IPS-NIHi7 (cell line): Measurements from ENCODE around the gene KIAA0753.

Source experiments
- DNase-seq: peaks from one replicate; pipeline ENCODE4 v3.0.0; 2012; ENCODE audit warnings: mixed read lengths; ENCODE audit errors: extremely low spot score

KIAA0753 gene

DNA sequence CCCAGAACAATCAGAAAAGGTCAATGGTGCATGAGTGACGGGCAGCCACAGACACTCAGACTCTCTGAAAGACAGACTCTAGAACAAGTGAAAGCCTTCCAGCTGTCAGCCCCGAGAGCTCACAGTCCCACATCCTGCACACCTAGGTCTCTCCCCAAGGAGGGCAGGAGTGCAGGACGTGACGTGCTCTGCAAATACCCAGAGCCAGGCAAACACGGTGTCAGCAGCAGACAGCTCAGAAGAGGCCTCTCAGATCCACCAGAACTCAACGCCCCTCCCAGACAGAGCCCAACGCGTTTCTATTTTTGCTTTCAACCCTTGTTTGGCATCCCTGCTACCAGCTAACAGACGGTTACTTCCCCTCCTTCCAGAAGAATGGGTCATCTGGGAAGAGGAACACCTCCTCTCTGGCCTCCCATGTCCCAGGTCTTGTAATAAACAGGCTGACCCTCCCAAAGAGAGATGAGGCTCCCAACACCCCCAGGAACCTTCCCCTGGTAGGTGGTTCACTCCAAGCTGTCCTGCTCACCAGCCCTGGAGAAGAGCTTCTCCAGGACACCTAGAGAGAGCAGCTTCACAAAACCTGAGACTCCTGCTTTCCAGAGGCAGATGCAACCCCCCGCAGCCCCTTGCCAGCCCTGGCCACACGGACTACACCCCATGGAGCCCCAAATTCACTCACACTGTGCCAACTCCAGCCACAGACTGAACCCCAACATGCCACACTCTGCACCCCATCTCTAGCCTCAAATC is 91.8 kb downstream of the KIAA0753 start:
- DNase-seq = no peak

DNA sequence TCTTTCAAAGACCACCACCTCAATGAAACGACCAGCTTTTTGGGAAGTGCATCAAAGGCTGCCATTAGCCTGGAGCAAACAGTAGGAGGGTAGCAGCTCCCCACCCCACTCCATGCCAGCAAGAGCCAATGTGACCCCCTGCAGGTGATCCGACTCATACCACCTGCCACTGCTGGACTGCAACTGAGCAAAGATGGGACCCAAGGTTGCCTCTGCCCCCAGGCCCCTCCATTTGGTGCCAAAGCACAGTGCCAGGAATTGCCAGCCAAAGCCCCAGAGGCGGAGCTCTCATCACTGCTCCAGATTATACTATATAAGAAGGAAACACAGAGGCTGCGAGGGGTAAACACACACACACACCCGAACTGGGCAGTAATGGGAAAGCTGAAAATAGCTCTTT is 92.5 kb downstream of the KIAA0753 start:
- DNase-seq = no peak

GRCh38 chr17:6547336-6547735 is 93.2 kb downstream of the KIAA0753 start:
- no peak for DNase-seq

DNA sequence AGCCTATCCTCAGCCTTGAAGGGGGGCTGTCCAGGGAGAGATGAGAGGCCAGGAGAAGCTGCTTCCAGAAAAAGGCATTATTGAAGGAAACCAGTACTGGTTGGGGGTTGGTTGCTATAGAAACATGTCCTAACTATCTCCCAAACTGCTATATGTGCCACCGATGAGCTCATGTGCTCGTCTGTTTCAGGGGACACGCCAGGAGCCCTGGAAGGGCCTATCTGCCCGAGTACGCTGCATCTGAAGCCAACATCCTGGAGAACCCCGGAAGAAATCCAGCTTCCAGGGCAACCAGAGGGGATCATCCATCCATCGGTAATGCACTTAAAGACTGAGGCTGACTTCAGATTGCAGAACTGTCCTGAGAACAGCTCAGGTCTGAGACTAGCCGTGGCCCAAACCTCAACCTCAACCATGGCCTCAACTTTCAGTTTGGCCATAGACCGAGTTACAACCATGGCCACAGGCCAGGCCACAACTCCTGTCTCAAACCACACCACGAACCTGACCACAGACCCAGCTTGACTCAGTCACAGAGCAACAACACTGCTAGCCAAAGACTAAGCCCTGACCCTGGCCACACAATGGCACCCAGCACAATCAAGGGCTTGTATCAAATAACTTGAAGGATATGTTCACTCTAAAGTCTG is 94.3 kb downstream of the KIAA0753 start:
- no peak for DNase-seq

DNA sequence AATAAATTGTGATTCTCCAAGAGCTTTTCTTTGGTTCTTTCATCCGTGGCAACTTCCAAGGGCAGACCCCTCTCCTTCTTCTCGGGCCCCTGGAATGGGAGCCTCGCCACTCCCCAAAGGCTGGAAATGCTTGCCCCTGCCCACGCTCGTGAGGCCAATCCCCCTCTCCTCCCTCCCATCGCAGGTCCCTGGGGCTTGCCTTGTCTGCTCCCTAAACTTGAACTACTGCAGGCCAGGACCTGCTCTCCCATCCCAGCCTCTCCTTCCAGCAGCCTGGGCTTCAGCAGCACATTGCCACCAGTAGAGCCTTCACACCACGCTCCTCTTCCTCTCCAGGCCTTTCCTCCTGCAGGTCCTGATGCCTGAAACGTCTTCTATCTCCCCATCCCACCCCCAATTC is 95.2 kb downstream of the KIAA0753 start:
- DNase-seq = no peak

GRCh38 chr17:6544011-6544370 is 96.5 kb downstream of the KIAA0753 start:
- no peak for DNase-seq

- DNase-seq = no peak
These were observed 97.2 kb downstream of the KIAA0753 start for GRCh38 chr17:6543079-6544010.

- no peak for DNase-seq
These were observed 97.9 kb downstream of the KIAA0753 start for GRCh38 chr17:6542577-6542976.

DNA sequence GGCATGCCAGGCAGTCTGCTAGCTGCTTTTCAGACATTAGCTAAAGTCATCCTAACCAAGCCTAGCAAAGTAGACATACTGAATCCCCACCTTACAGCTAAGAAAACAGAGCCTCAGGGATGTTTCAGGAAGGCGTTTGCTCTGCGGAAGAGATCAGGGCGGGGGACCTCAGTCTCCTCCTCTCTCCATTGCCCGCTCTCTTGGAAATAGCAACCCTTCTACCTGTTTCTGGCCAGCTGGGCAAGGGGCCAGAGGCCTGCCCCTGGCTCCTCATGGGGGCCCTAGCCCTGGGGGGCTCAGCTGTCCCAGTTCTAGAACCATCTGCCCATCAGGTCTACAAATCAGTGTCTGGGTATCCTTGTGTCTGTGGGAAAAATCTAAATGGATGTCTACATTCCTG is 98.6 kb downstream of the KIAA0753 start:
- no peak for DNase-seq

- peak; percentile 31 for DNase-seq
These were observed 100.6 kb downstream of the KIAA0753 start for GRCh38 chr17:6539871-6540270.

- DNase-seq = no peak
These were observed 103.9 kb downstream of the KIAA0753 start for GRCh38 chr17:6536566-6537065.

GRCh38 chr17:6536053-6536452 is 104.5 kb downstream of the KIAA0753 start:
- no peak for DNase-seq

DNA sequence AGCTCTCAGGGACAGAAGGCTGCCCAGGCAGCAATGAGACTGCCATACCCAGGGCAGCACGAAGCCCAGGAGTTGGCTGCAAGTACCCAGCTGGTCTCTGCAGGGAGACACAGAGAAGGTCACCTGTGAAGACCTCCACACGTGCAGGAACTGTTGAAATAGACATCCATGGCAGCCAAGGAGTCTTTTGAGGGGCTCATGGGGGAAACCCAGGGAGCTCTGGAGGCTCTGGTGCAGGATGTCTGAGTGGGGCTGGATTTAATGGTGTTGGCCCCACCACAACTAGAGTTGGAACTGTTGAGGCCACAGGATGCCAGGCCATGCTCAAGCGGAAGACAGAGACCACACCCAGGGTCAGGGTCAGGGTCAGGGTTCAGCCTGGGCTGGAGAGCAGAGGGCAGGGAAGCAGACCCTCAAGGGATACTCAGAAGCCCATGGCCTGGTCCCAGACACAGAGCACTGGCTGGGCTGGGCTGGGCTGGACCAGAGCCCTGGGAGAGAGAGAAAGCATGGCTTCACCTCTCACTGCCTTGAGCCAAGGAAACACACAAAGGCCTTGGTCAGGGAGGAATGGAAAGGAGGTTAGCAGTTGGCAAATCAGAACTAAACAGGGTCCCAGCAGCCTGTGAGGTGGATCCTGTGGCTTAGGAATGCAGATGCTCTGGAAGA is 105.5 kb downstream of the KIAA0753 start:
- DNase-seq = no peak

DNA sequence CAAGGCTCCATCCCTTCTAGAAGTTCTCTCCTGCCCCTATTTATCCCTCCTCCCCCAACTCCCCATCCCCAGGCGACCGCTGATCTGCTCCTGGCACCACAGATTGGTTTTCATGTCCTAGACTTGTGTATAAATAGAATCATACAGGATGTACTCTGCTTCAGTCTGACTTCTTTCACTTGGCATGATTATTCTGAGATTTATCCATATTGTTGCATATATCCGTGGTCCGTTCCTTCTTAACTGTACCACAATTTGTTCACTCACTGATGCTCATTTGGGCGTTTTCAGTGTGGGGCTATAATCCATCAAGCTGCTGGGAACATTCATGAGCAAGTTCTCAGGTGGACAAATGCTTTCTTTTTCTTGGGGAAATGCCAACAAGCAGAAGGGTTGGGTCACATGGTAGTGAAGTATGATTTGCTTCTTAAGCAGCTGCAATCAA is 108.0 kb downstream of the KIAA0753 start:
- DNase-seq = no peak

GRCh38 chr17:6531575-6531974 is 108.9 kb downstream of the KIAA0753 start:
- no peak for DNase-seq

DNA sequence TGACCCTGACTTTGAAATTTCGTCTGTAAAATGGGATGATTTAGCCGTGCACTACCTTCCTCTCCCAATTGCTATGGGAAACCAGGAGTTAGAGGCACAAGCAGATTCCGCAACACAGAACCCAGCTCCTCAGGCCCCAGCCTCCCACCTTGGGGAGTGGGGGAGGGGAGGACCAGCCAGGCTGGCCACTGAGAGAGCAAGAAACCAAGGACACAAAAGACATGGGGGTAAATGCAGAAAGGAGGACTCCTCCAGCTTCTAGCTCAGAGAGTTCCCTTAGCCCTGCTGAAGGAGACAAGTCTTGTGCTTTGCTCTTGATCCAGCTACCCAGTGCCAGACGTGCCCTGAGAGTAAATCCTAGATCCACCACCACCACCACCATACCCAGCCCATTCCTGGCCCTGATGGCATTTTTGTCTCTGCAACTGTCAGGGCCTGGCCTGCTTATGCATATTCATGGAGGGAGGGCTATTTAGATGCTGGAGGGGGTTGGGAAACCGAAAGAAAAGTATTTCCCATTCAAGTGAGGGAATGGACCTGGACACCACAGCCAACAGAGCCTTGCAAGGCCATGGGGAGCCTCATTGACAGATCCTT is 110.1 kb downstream of the KIAA0753 start:
- DNase-seq = no peak

GRCh38 chr17:6528557-6528956 is 112.0 kb downstream of the KIAA0753 start:
- DNase-seq = no peak
